Mammary epithelial cell (primary cell): Measurements from ENCODE around the gene NUP188.

Experiments used
- CTCF ChIP-seq, 2 donors: IDR thresholded peaks in 1 of 2; conservative IDR thresholded peaks in 1 of 2; 2 replicates each; pipeline ENCODE4 v1.5.1; 2011 to 2012; ENCODE audit warnings: inconsistent platforms in 2 of 2, low read length in 2 of 2, mild to moderate bottlenecking in 2 of 2, control low read depth in 1 of 2, low read depth in 1 of 2; ENCODE audit not compliant: insufficient read depth in 1 of 2; ENCODE audit errors: extremely low read depth in 1 of 2
- EZH2 ChIP-seq: IDR thresholded peaks from 2 replicates; pipeline ENCODE4 v1.6.1; 2012; ENCODE audit warnings: low read length, inconsistent platforms, borderline replicate concordance

GRCh38 chr9:129032541-129033159 is 85.2 kb downstream of the NUP188 start:
- no peak for TF ChIP-seq CTCF (conservative IDR thresholded peaks at IDR 0.05 in 1 of 2, IDR thresholded peaks at IDR 0.05 in 1 of 2; ENCODE audit: extremely low read depth in 1 of 2, insufficient read depth in 1 of 2, low read depth in 1 of 2, low read length in 2 of 2)
- TF ChIP-seq EZH2: no peak
